HepG2 (cell line): ENCODE data around the gene PRSS3. TPM values are rescaled to one million over a fixed set of nuclear protein-coding genes. Genes with fewer than 3 reads are reported as not detected.

Experiments used
- ATAC-seq: fragments of 200-7000 bp; cut with Tn5 transposase; 3 replicates; pipeline ENCODE4 v1.9.1; 2020; ENCODE audit warnings: mild to moderate bottlenecking, moderate library complexity
- BruUV-seq: library from RNA; stranded (reverse); fragments of 400-500 nt; replicated peaks from 2 replicates; lab custom pipeline; 2021; lab: Mats Ljungman, UMichigan
- CTCF ChIA-PET: fragments of 300-600 bp; formaldehyde crosslinking; extraction: SDS; loops from one replicate; lab custom pipeline; 2021; ENCODE audit warnings: low total read pairs, inconsistent platforms, low intra/inter-chr PET ratio; lab: Yijun Ruan, JAX
- POLR2A ChIA-PET: fragments of 350-600 bp; sonication (Branson Sonifier 250); formaldehyde crosslinking; loops from one replicate; lab custom pipeline; 2020; ENCODE audit warnings: antibody characterized with exemption, inconsistent platforms; lab: Yijun Ruan, JAX
- DNase-seq: peaks from one replicate; pipeline ENCODE4 v3.0.0-alpha.2; 2015; ENCODE audit warnings: low spot score
- FAIRE-seq: peaks from 3 replicates; lab custom pipeline; 2011; peaks lifted over from hg19 to GRCh38; lab: Jason Lieb, UNC
- H2AFZ ChIP-seq: one replicate; pipeline ENCODE4 v1.6.1; 2011; ENCODE audit warnings: low read length, inconsistent platforms
- H3K27ac ChIP-seq: fragments of 300-600 bp; 3 replicates; pipeline ENCODE4 v1.8.0; 2011; ENCODE audit warnings: mixed run types, mild to moderate bottlenecking, mixed read lengths, low read length, inconsistent platforms; ENCODE audit not compliant: insufficient read depth; ENCODE audit errors: extremely low read length
- H3K27me3 ChIP-seq, 2 experiments: fragments of 200-600 bp in 1 of 2; 2 replicates in 1 of 2; 3 replicates in 1 of 2; pipeline versions ENCODE4 v1.6.0 to v1.8.0; 2011; ENCODE audit warnings: low read length in 2 of 2, mild to moderate bottlenecking in 2 of 2, moderate library complexity in 2 of 2, inconsistent platforms in 1 of 2; ENCODE audit not compliant: insufficient read depth in 2 of 2, control insufficient read depth in 1 of 2
- H3K36me3 ChIP-seq, 2 experiments: fragments of 200-600 bp in 1 of 2; replicated peaks in 1 of 2; 2 replicates in 1 of 2; 3 replicates in 1 of 2; pipeline versions ENCODE4 v1.5.1 to v1.8.0; 2011; ENCODE audit warnings: low read length in 2 of 2, inconsistent platforms in 1 of 2; ENCODE audit not compliant: insufficient read depth in 2 of 2, control insufficient read depth in 1 of 2
- H3K4me1 ChIP-seq: 2 replicates; pipeline ENCODE4 v1.5.1; 2012; ENCODE audit warnings: low read length, inconsistent platforms; ENCODE audit not compliant: insufficient read depth
- H3K4me2 ChIP-seq: 2 replicates; pipeline ENCODE4 v1.6.0; 2011; ENCODE audit warnings: low read depth, low read length, inconsistent platforms
- H3K4me3 ChIP-seq, 3 experiments: fragments of 200-600 bp in 1 of 3; sonication (generic), shearing (Covaris generic) in 1 of 3; replicated peaks in 1 of 3; 2 replicates each; pipeline ENCODE4 v1.5.1; 2011 to 2016; ENCODE audit warnings: low read length in 3 of 3, inconsistent platforms in 2 of 3, low read depth in 2 of 3, mild to moderate bottlenecking in 2 of 3, control low read depth in 1 of 3, mixed read lengths in 1 of 3; ENCODE audit not compliant: insufficient read depth in 1 of 3
- H3K79me2 ChIP-seq: one replicate; pipeline ENCODE4 v1.6.1; 2011; ENCODE audit warnings: low read length, inconsistent platforms; ENCODE audit not compliant: insufficient read depth
- H3K9ac ChIP-seq: 2 replicates; pipeline ENCODE4 v1.6.0; 2011; ENCODE audit warnings: mild to moderate bottlenecking, low read depth, low read length, inconsistent platforms; ENCODE audit not compliant: insufficient read depth
- H3K9me3 ChIP-seq: 2 replicates; pipeline ENCODE4 v1.5.1; 2012; ENCODE audit warnings: mild to moderate bottlenecking, low read length
- H4K20me1 ChIP-seq: 2 replicates; pipeline ENCODE4 v1.6.0; 2011; ENCODE audit warnings: inconsistent platforms, mild to moderate bottlenecking, low read length, moderate library complexity; ENCODE audit not compliant: insufficient read depth
- AFF4 ChIP-seq: sonication (generic); formaldehyde crosslinking; IDR thresholded peaks from 2 replicates; pipeline ENCODE4 v1.4.0; 2020; ENCODE audit warnings: missing genetic modification reagents
- AGO1 ChIP-seq: fragments of 200-400 bp; formaldehyde crosslinking; IDR thresholded peaks from 2 replicates; pipeline ENCODE4 v1.6.1; 2017; ENCODE audit warnings: mild to moderate bottlenecking, low read depth, low read length, moderate library complexity; ENCODE audit not compliant: poor library complexity, severe bottlenecking
- KLF11 ChIP-seq: IDR thresholded peaks from 2 replicates; pipeline ENCODE4 v1.6.1; 2016; ENCODE audit warnings: missing compliant biosample characterization
- POLR2A ChIP-seq, 2 experiments: IDR thresholded peaks; 2 replicates each; pipeline ENCODE4 v1.6.1; 2011; ENCODE audit warnings: low read depth in 2 of 2, low read length in 2 of 2, mild to moderate bottlenecking in 1 of 2, moderate library complexity in 1 of 2; ENCODE audit not compliant: insufficient read depth in 1 of 2
- SP5 ChIP-seq: IDR thresholded peaks from 2 replicates; pipeline ENCODE4 v1.6.1; 2016; ENCODE audit warnings: low read depth, borderline replicate concordance
- TEF ChIP-seq: sonication (generic); formaldehyde crosslinking; IDR thresholded peaks from 2 replicates; pipeline ENCODE4 v1.5.0; 2020; ENCODE audit warnings: missing genetic modification reagents
- TERF1 ChIP-seq: sonication (generic); formaldehyde crosslinking; IDR thresholded peaks from 2 replicates; pipeline ENCODE4 v1.8.0; 2022; ENCODE audit warnings: mild to moderate bottlenecking, missing genetic modification reagents, moderate library complexity
- ZFP36 ChIP-seq: fragments of 150-350 bp; IDR thresholded peaks from 2 replicates; pipeline ENCODE4 v1.6.1; 2018; ENCODE audit warnings: borderline replicate concordance, low read length, low read depth; ENCODE audit not compliant: partially characterized antibody
- ZNF124 ChIP-seq: sonication (generic); formaldehyde crosslinking; IDR thresholded peaks from 2 replicates; pipeline ENCODE4 v1.4.0; 2020; ENCODE audit warnings: missing genetic modification reagents
- ZNF333 ChIP-seq: sonication (generic); formaldehyde crosslinking; IDR thresholded peaks from 2 replicates; pipeline ENCODE4 v1.4.0; 2020; ENCODE audit warnings: mild to moderate bottlenecking, missing genetic modification reagents, borderline replicate concordance
- ZNF431 ChIP-seq: sonication (generic); formaldehyde crosslinking; IDR thresholded peaks from 2 replicates; pipeline ENCODE4 v1.9.0; 2022; ENCODE audit warnings: missing genetic modification reagents, low read depth, mild to moderate bottlenecking, borderline replicate concordance
- ZNF644 ChIP-seq: IDR thresholded peaks from 2 replicates; pipeline ENCODE4 v1.6.1; 2016; ENCODE audit warnings: low read depth
- ZNF672 ChIP-seq: sonication (generic); formaldehyde crosslinking; IDR thresholded peaks from 2 replicates; pipeline ENCODE4 v1.8.1; 2022; ENCODE audit warnings: missing genetic modification reagents
- ZSCAN12 ChIP-seq: sonication (generic); formaldehyde crosslinking; IDR thresholded peaks from 2 replicates; pipeline ENCODE4 v1.9.0; 2021; ENCODE audit warnings: mild to moderate bottlenecking, missing genetic modification reagents
- WGBS: methylation state at CpG from one replicate; pipeline ENCODE4 v1.1.6; 2017; ENCODE audit warnings: low lambda C conversion rate; 5-methylcytosine and 5-hydroxymethylcytosine counted together
- in situ Hi-C: cut with HindIII; loops from 2 replicates; pipeline ENCODE4 v1.10.0; 2017; ENCODE audit warnings: low pct_unique_long_range_greater_than_20kb; ENCODE audit not compliant: extremely low pct_ligation_motif_present
- intact Hi-C: fragments of 100-400 bp; cut with micrococcal nuclease; formaldehyde crosslinking; loops from one replicate; pipeline ENCODE4 v1.10.0; 2022; ENCODE audit not compliant: unreplicated experiment
- polyA plus RNA-seq, 8 experiments: library from polyadenylated mRNA; depleted of rRNA in 3 of 8; stranded (reverse) in 7 of 8; unstranded in 1 of 8; fragments of >200 nt; fragmentation: Illumina TruSeq in 4 of 8; extraction: Trizol in 4 of 8; gene quantifications; 2 replicates each; pipeline versions ENCODE4 v1.2.1 to v1.2.3, GENCODE V29; 2011 to 2016; ENCODE audit warnings: low read depth in 4 of 8, missing spikeins in 1 of 8, mixed read lengths in 1 of 8; ENCODE audit not compliant: insufficient read depth in 1 of 8
- total RNA-seq, 5 experiments: library from RNA; depleted of rRNA; stranded (reverse); fragments of >200 nt; fragmentation: Illumina TruSeq; extraction: Trizol; gene quantifications; 2 replicates each; pipeline ENCODE4 v1.2.3, GENCODE V29; 2016; ENCODE audit warnings: low read depth in 1 of 5

The PRSS3 gene
- total and polyA plus RNA-seq, 2 of the 13 experiments (the other 11 are each of a cell fraction or from before 2014, with no cell fraction given), result not detected

- ATAC-seq, result no peak
- Histone ChIP-seq H3K9ac (no peak overlapping the region), H3K79me2 (peaks cover 95% of the 10 kb centered on the region), H4K20me1 (peaks cover 31% of the 10 kb centered on the region), H2AFZ (no peak overlapping the region), H3K4me3 (no peak overlapping the region), H3K9me3 (no peaks in the 10 kb centered on the region), H3K4me1 (0 out of 2 replicates have a peak, but pooled peaks cover 10% of the 10 kb centered on the region), H3K36me3 (0 out of 5 replicates have a peak, but pooled peaks cover 0 to 5% of the 10 kb centered on the region in 2 experiments), H3K27me3 (no peaks in the 10 kb centered on the region), H3K27ac (no peak overlapping the region), H3K4me2 (no peak overlapping the region)
- TF ChIP-seq AGO1 (no peak), SP5 (no peak), ZNF672 (CRISPR knock-in tag) (no peak), ZNF431 (CRISPR knock-in tag) (no peak), POLR2A (IDR thresholded peaks at IDR 0.05; ENCODE audit: insufficient read depth in 1 of 2, low read depth in 2 of 2, low read length in 2 of 2) (no peak), ZSCAN12 (CRISPR knock-in tag) (no peak), ZNF124 (no peak), TEF (no peak), KLF11 (CRISPR knock-in tag) (no peak)
- BruUV-seq, result no TSS peak
- intact Hi-C loops (no loop called here), in situ Hi-C loops (no loop called here)
- ChIA-PET CTCF (no interaction called here), POLR2A (no interaction called here)
- FAIRE-seq, result no peak
- WGBS, result 95% methylated on average over 2 of the region's 2 CpGs
- DNase-seq, result no peak
Observed at GRCh38 chr9:33840381-33840780, 45.0 kb downstream of the PRSS3 start.

GRCh38 chr9:33843312-33843961 lies 48.1 kb downstream of the PRSS3 start:
- DNase-seq (no peak), FAIRE-seq (no peak), ATAC-seq (no peak)
- Histone ChIP-seq H3K4me3 (no peak overlapping the region), H3K27me3 (no peaks in the 10 kb centered on the region), H3K79me2 (peaks cover 92% of the 10 kb centered on the region), H2AFZ (no peak overlapping the region), H3K4me1 (peaks cover 27% of the 10 kb centered on the region), H4K20me1 (peaks cover 43% of the 10 kb centered on the region), H3K9me3 (no peaks in the 10 kb centered on the region), H3K9ac (no peak overlapping the region), H3K36me3 (no peaks in the 10 kb centered on the region), H3K4me2 (no peak overlapping the region), H3K27ac (no peak overlapping the region)
- in situ Hi-C loops (no loop called here), intact Hi-C loops (no loop called here)
- over 99% methylated on average over 5 of the region's 5 CpGs for whole genome bisulfite sequencing
- POLR2A ChIA-PET, result interaction anchor here (1.3 kb wide), 1 partner anchor 16 kb away, joined by 3 read pairs; no protein-coding TSS in a partner anchor
- CTCF ChIA-PET, result no interaction called here
- no TSS peak for BruUV-seq
- no peak for TF ChIP-seq AFF4
- TF ChIP-seq TERF1, result no peak
- TF ChIP-seq ZNF333, result no peak
- TF ChIP-seq ZNF644, result no peak
- TF ChIP-seq ZFP36, result no peak
